PFSK-1 (cell line): Measurements from ENCODE around the gene ROBO1.

Experiments used
- FOXP2 ChIP-seq: optimal IDR thresholded peaks from 2 replicates; pipeline ENCODE3; 2011; ENCODE audit warnings: borderline replicate concordance, control low read depth, inconsistent platforms; ENCODE audit not compliant: insufficient read depth; ENCODE audit errors: extremely low read length, extremely low read depth
- POLR2AphosphoS5 ChIP-seq: IDR thresholded peaks from 2 replicates; pipeline ENCODE4 v1.6.1; 2012; ENCODE audit warnings: low read depth, mild to moderate bottlenecking, control low read depth, low read length, moderate library complexity
- SIN3A ChIP-seq: IDR thresholded peaks from 2 replicates; pipeline ENCODE4 v1.6.1; 2012; ENCODE audit warnings: mild to moderate bottlenecking, low read length, moderate library complexity, borderline replicate concordance; ENCODE audit not compliant: insufficient read depth
- TAF1 ChIP-seq: IDR thresholded peaks from 2 replicates; pipeline ENCODE4 v1.6.1; 2012; ENCODE audit warnings: low read length, control low read depth, borderline replicate concordance; ENCODE audit not compliant: insufficient read depth
- TF ChIP-seq, protein P1 (sequence below), 2 experiments: IDR thresholded peaks; 2 replicates each; pipeline versions ENCODE4 v1.6.1 to v1.8.0; 2011 to 2012; ENCODE audit warnings: low read depth in 2 of 2, low read length in 2 of 2, control low read depth in 1 of 2, inconsistent platforms in 1 of 2, mild to moderate bottlenecking in 1 of 2, moderate library complexity in 1 of 2; ENCODE audit not compliant: insufficient read depth in 1 of 2

Gene ROBO1

DNA sequence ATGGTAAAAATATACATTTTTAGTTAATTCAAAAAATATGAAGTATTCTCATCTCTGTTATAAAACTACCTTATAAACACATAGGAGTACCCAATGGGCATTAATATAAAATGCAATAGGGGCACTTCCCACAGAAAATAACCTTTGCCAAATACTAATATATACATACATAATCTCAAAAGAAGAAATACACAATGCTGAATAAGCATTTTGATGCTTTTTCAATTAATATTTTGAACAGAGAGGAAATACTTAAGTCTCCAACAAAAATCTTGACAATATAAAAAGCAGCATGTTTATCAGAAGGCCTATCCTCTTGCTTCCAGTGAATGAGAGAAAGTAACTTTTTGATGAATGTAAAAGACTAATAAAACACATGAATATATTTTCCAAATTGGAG is 110.7 kb downstream of the ROBO1 start:
- no peak for TF ChIP-seq TAF1
- TF ChIP-seq, protein P1, sequence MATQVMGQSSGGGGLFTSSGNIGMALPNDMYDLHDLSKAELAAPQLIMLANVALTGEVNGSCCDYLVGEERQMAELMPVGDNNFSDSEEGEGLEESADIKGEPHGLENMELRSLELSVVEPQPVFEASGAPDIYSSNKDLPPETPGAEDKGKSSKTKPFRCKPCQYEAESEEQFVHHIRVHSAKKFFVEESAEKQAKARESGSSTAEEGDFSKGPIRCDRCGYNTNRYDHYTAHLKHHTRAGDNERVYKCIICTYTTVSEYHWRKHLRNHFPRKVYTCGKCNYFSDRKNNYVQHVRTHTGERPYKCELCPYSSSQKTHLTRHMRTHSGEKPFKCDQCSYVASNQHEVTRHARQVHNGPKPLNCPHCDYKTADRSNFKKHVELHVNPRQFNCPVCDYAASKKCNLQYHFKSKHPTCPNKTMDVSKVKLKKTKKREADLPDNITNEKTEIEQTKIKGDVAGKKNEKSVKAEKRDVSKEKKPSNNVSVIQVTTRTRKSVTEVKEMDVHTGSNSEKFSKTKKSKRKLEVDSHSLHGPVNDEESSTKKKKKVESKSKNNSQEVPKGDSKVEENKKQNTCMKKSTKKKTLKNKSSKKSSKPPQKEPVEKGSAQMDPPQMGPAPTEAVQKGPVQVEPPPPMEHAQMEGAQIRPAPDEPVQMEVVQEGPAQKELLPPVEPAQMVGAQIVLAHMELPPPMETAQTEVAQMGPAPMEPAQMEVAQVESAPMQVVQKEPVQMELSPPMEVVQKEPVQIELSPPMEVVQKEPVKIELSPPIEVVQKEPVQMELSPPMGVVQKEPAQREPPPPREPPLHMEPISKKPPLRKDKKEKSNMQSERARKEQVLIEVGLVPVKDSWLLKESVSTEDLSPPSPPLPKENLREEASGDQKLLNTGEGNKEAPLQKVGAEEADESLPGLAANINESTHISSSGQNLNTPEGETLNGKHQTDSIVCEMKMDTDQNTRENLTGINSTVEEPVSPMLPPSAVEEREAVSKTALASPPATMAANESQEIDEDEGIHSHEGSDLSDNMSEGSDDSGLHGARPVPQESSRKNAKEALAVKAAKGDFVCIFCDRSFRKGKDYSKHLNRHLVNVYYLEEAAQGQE (IDR thresholded peaks at IDR 0.05; ENCODE audit: insufficient read depth in 1 of 2, low read depth in 2 of 2, low read length in 2 of 2): no peak
- no peak for TF ChIP-seq FOXP2
- TF ChIP-seq POLR2AphosphoS5: no peak
- TF ChIP-seq SIN3A: no peak

DNA sequence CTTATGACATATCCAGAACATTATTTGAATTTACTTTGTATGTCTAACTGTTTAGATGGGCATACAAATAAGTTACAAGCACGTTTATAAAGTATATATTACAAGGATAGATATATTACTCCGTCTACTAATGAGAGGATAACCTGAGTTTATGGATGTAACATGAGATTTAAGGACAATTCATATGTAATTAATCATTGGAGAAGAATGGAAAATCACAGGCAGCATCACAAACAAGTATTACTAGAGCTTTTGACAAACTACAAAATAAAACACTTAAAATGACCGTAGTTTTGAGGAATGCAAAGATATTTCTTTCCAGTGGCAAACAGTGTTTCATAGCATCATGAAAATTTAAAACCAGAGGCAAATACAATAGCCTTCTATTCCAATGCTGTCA is 113.8 kb downstream of the ROBO1 start:
- TF ChIP-seq, protein P1 (IDR thresholded peaks at IDR 0.05; ENCODE audit: insufficient read depth in 1 of 2, low read depth in 2 of 2, low read length in 2 of 2): no peak
- TF ChIP-seq SIN3A: no peak
- no peak for TF ChIP-seq TAF1
- no peak for TF ChIP-seq FOXP2
- no peak for TF ChIP-seq POLR2AphosphoS5

DNA sequence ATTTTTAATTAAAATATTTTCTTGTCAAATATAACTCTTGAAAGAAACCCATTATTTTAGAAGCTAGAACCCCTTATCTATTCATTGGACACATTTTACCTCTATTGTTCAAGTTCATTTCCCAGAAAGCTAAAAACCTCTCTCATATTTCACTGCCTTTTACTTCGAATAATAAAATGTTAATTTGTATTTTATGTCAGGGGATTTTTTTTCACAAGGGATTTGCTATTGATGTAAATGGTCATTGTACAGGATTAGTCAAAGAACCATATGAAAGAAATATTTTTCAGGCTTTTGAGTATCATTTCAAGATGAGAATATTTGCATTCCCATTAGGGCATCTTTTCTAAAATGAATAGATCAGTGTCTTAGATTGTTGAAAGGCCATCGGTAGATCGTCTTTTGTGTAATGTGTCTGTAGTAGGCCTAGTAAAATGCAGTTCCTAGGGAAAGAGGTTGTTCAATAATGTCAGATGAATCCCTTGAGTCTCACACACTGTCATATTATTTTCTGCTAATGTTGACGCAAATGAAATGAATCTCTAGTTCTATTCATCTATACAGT is 114.5 kb downstream of the ROBO1 start:
- TF ChIP-seq FOXP2 (no peak), SIN3A (no peak), POLR2AphosphoS5 (no peak), TAF1 (no peak)
- TF ChIP-seq, protein P1 (IDR thresholded peaks at IDR 0.05; ENCODE audit: insufficient read depth in 1 of 2, low read depth in 2 of 2, low read length in 2 of 2): no peak

DNA sequence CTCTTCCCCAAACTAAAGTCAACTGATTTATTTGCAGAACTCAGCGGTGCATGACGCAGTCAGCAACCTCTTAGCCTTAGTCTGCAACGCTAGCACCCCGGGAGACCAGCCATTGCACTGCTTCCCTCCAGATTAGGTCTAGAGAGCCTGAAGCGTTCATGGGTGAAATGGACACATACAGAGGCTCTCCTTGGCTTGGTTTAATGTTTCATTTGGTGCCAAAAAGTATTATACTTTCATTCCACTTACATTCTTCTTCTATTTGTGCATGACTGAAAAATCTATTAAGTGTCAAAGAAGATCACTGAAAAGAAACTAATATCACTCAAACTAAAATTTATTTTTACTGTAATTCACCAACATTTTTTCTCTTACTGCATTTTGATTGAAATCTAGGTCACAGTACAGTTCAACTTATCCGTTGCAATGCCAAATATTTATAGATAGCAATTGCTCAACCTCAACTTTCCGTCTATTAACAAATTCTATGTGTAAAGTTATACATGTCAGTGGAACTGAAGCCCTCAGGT is 116.2 kb downstream of the ROBO1 start:
- TF ChIP-seq SIN3A: no peak

DNA sequence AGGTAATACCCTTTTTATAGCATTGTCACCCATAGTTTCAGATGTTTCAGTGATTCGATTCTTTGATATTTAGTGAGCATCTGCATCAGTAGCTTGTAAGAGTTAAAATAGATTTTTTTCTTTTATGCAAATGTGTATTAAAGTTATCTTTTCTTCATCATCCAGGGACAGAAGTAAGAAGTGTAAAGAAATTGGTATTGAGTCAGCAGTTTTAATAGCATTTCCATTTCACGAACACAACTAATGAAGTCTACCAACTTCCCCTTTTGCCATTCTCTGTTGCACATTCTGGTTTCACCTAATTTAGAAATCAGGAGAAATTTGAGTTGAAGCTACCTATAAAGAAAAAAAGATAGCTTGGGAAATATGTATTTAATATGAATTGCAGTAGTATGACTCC is 127.9 kb downstream of the ROBO1 start:
- TF ChIP-seq SIN3A (no peak), POLR2AphosphoS5 (no peak), FOXP2 (no peak), TAF1 (no peak)
- TF ChIP-seq, protein P1 (IDR thresholded peaks at IDR 0.05; ENCODE audit: insufficient read depth in 1 of 2, low read depth in 2 of 2, low read length in 2 of 2): no peak
